Right lobe of liver (tissue), 4 donors: ENCODE data around the gene CDC20B.

ENCODE experiments used
- CTCF ChIP-seq, 4 donors: fragments of 200-600 bp in 3 of 4; fragments of 450-650 bp in 1 of 4; IDR thresholded peaks; one replicate each; pipeline versions ENCODE4 v1.5.1 to v1.8.0; 2016 to 2022; ENCODE audit warnings: antibody characterized with exemption in 4 of 4, mild to moderate bottlenecking in 2 of 4
- POLR2A ChIP-seq: fragments of 450-650 bp; IDR thresholded peaks from one replicate; pipeline ENCODE4 v1.6.1; 2017; ENCODE audit warnings: antibody characterized with exemption, mild to moderate bottlenecking
- donor health status: DM: no; HTN: no; CAD: no.
- donor health status: DM: no; HTN: no; CAD: no.
- donor health status: DM: no; HTN: yes; CAD: no.

GRCh38 chr5:55104946-55105701 lies 67.9 kb downstream of the CDC20B start:
- TF ChIP-seq CTCF (IDR thresholded peaks at IDR 0.05): no peak
- no peak for TF ChIP-seq POLR2A
